Measurements from ENCODE around the gene TRAF7.
"Not testable (repeated sequence)": the region's sequence is repeated elsewhere in the genome, so short reads cannot be mapped to it uniquely, and the experiment has no call there.

DNA sequence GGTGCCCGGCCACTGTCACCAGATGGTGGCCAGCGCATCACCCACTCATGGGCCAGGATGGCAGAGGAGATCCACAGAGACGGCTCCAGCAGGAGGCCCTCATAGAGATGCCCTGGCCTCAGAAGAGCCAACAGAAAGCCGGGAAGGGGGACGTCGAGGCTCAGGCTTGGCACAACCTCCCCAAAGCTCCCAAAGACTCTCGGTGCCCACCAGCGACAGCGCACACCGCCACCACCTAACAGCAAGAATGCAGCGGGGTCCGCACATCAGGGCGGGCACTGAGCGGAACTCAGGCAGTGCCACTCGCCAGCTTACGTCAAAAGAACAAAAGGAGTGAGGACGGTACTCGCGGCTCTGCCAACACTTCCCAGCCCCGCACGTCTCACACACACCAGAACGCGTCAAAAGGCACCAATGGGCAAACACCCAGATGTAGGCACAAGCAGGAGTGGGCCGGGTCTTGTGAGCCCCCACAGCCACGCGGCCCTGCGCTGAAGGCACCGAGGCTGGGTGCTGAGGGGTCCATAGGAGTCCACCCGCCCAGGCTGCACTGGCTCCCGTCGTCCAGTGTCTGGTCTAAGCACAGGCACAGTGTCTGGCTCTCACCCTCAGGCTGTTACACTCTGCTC is 28.5 kb upstream of the TRAF7 start:
- TF ChIP-seq, protein P1, sequence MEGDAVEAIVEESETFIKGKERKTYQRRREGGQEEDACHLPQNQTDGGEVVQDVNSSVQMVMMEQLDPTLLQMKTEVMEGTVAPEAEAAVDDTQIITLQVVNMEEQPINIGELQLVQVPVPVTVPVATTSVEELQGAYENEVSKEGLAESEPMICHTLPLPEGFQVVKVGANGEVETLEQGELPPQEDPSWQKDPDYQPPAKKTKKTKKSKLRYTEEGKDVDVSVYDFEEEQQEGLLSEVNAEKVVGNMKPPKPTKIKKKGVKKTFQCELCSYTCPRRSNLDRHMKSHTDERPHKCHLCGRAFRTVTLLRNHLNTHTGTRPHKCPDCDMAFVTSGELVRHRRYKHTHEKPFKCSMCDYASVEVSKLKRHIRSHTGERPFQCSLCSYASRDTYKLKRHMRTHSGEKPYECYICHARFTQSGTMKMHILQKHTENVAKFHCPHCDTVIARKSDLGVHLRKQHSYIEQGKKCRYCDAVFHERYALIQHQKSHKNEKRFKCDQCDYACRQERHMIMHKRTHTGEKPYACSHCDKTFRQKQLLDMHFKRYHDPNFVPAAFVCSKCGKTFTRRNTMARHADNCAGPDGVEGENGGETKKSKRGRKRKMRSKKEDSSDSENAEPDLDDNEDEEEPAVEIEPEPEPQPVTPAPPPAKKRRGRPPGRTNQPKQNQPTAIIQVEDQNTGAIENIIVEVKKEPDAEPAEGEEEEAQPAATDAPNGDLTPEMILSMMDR (IDR thresholded peaks at IDR 0.05 in 2 of 3, conservative IDR thresholded peaks at IDR 0.05 in 1 of 3; ENCODE audit: borderline replicate concordance in 1 of 3, insufficient read depth in 1 of 3, low read depth in 2 of 3, low read length in 2 of 3): not testable (repeated sequence)
- not testable (repeated sequence) for TF ChIP-seq SIN3A (IDR thresholded peaks at IDR 0.05; ENCODE audit: low read depth)
